Astrocyte (in vitro differentiated cells and primary cell): ENCODE measurements around the gene VOPP1. TPM values are rescaled to one million over a fixed set of nuclear protein-coding genes. Genes with fewer than 3 reads are reported as not detected.

ENCODE experiments used
- DNase-seq: peaks from one replicate; pipeline ENCODE4 v3.0.0-alpha.2; 2010; ENCODE audit warnings: low read depth
- FAIRE-seq: peaks from 2 replicates; lab custom pipeline; 2011; peaks lifted over from hg19 to GRCh38; lab: Jason Lieb, UNC
- H2AFZ ChIP-seq: 2 replicates; pipeline ENCODE4 v1.6.0; 2012; ENCODE audit warnings: low read depth, low read length, inconsistent platforms
- H3K27ac ChIP-seq: 2 replicates; pipeline ENCODE4 v1.5.1; 2011; ENCODE audit warnings: low read depth, low read length, inconsistent platforms
- H3K27me3 ChIP-seq: 2 replicates; pipeline ENCODE4 v1.6.0; 2011; ENCODE audit warnings: low read length, inconsistent platforms; ENCODE audit not compliant: insufficient read depth
- H3K36me3 ChIP-seq: 2 replicates; pipeline ENCODE4 v1.5.1; 2011; ENCODE audit warnings: low read length, inconsistent platforms; ENCODE audit not compliant: insufficient read depth
- H3K4me1 ChIP-seq: 2 replicates; pipeline ENCODE4 v1.5.1; 2011; ENCODE audit warnings: low read length, inconsistent platforms; ENCODE audit not compliant: insufficient read depth
- H3K4me2 ChIP-seq: 2 replicates; pipeline ENCODE4 v1.6.0; 2012; ENCODE audit warnings: low read length, inconsistent platforms
- H3K4me3 ChIP-seq: 2 replicates; pipeline ENCODE4 v1.5.1; 2011; ENCODE audit warnings: low read depth, mild to moderate bottlenecking, low read length, inconsistent platforms; ENCODE audit not compliant: insufficient read depth
- H3K79me2 ChIP-seq: 2 replicates; pipeline ENCODE4 v1.6.0; 2012; ENCODE audit warnings: mild to moderate bottlenecking, low read length, inconsistent platforms; ENCODE audit not compliant: insufficient read depth
- H3K9ac ChIP-seq: 2 replicates; pipeline ENCODE4 v1.6.0; 2012; ENCODE audit warnings: mild to moderate bottlenecking, low read length, inconsistent platforms
- H3K9me3 ChIP-seq: 2 replicates; pipeline ENCODE4 v1.5.1; 2012; ENCODE audit warnings: low read depth, mild to moderate bottlenecking, low read length, inconsistent platforms; ENCODE audit not compliant: insufficient read depth
- H4K20me1 ChIP-seq: 2 replicates; pipeline ENCODE4 v1.6.0; 2012; ENCODE audit warnings: low read length, inconsistent platforms; ENCODE audit not compliant: insufficient read depth
- H3K27ac Mint-ChIP-seq: one replicate; pipeline ENCODE4 v1.8.0; 2021; ENCODE audit warnings: mild to moderate bottlenecking, mixed read lengths; ENCODE audit not compliant: unreplicated experiment
- H3K27me3 Mint-ChIP-seq: one replicate; pipeline ENCODE4 v1.8.0; 2021; ENCODE audit warnings: low read depth, mixed read lengths; ENCODE audit not compliant: unreplicated experiment
- H3K36me3 Mint-ChIP-seq: one replicate; pipeline ENCODE4 v1.8.0; 2021; ENCODE audit warnings: low read depth, mixed read lengths; ENCODE audit not compliant: unreplicated experiment
- H3K4me1 Mint-ChIP-seq: one replicate; pipeline ENCODE4 v1.8.0; 2021; ENCODE audit warnings: low read depth, mixed read lengths; ENCODE audit not compliant: unreplicated experiment
- H3K4me3 Mint-ChIP-seq: one replicate; pipeline ENCODE4 v1.8.0; 2021; ENCODE audit warnings: mild to moderate bottlenecking, moderate library complexity, mixed read lengths; ENCODE audit not compliant: unreplicated experiment
- H3K9me3 Mint-ChIP-seq: one replicate; pipeline ENCODE4 v1.8.0; 2021; ENCODE audit warnings: mild to moderate bottlenecking, mixed read lengths; ENCODE audit not compliant: unreplicated experiment
- EZH2 ChIP-seq: IDR thresholded peaks from 2 replicates; pipeline ENCODE4 v1.6.1; 2012; ENCODE audit warnings: mild to moderate bottlenecking, low read length, inconsistent platforms; ENCODE audit not compliant: insufficient read depth
- total RNA-seq: library from RNA; stranded (reverse); gene quantifications from 2 replicates; pipeline ENCODE4 v1.2.1, GENCODE V29; 2021
- TF ChIP-seq, protein P1 (sequence below): IDR thresholded peaks from 2 replicates; pipeline ENCODE4 v1.5.1; 2011; ENCODE audit warnings: low read depth, mild to moderate bottlenecking, inconsistent platforms, low read length, moderate library complexity; ENCODE audit not compliant: insufficient read depth

VOPP1 gene
- total RNA-seq, 1 donor from 2014 or later = 133 TPM

DNA sequence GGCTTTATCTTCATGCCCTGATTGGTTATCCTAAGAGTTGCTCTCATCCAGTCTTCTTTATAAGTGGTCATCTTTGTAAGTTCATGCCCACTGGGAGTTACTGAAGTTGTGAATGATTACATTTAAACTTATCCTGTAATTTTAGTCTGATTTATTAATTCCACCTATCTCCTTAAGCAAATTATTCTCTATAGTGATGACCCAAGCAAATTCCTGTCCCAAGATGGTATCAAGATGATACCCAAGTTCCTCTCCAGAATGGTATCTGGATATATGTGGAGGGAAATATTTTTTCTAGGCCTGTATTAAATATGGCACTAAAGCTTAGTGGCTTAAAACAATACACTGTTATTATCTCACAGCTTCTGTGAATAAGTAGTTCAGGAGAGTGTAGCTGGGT is 22.6 kb upstream of the VOPP1 start:
- Mint-ChIP-seq H3K9me3 (no peaks in the 10 kb centered on the region), H3K4me1 (peaks cover 2% of the 10 kb centered on the region), H3K4me3 (no peak overlapping the region), H3K27ac (no peak overlapping the region), H3K36me3 (no peaks in the 10 kb centered on the region), H3K27me3 (peaks cover 24% of the 10 kb centered on the region)
- no peak overlapping the region for H3K4me3 ChIP-seq
- no peak for DNase-seq
- H3K9me3 ChIP-seq = no peaks in the 10 kb centered on the region
- H3K9ac ChIP-seq = no peak overlapping the region
- no peaks in the 10 kb centered on the region for H3K79me2 ChIP-seq
- H4K20me1 ChIP-seq = no peaks in the 10 kb centered on the region
- no peak overlapping the region for H3K27ac ChIP-seq
- FAIRE-seq = no peak
- no peak overlapping the region for H2AFZ ChIP-seq
- H3K36me3 ChIP-seq = no peaks in the 10 kb centered on the region
- H3K4me2 ChIP-seq = no peak overlapping the region
- H3K27me3 ChIP-seq = peaks cover 3% of the 10 kb centered on the region
- peaks cover 5% of the 10 kb centered on the region for H3K4me1 ChIP-seq
- TF ChIP-seq EZH2 = no peak
- TF ChIP-seq, protein P1, sequence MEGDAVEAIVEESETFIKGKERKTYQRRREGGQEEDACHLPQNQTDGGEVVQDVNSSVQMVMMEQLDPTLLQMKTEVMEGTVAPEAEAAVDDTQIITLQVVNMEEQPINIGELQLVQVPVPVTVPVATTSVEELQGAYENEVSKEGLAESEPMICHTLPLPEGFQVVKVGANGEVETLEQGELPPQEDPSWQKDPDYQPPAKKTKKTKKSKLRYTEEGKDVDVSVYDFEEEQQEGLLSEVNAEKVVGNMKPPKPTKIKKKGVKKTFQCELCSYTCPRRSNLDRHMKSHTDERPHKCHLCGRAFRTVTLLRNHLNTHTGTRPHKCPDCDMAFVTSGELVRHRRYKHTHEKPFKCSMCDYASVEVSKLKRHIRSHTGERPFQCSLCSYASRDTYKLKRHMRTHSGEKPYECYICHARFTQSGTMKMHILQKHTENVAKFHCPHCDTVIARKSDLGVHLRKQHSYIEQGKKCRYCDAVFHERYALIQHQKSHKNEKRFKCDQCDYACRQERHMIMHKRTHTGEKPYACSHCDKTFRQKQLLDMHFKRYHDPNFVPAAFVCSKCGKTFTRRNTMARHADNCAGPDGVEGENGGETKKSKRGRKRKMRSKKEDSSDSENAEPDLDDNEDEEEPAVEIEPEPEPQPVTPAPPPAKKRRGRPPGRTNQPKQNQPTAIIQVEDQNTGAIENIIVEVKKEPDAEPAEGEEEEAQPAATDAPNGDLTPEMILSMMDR = no peak

GRCh38 chr7:55594414-55594813 is 22.1 kb upstream of the VOPP1 start:
- no peaks in the 10 kb centered on the region for H3K36me3 Mint-ChIP-seq
- no peak overlapping the region for H2AFZ ChIP-seq
- no peak overlapping the region for H3K4me2 ChIP-seq
- peaks cover 3% of the 10 kb centered on the region for H3K27me3 ChIP-seq
- H3K27me3 Mint-ChIP-seq = peaks cover 27% of the 10 kb centered on the region
- no peak for FAIRE-seq
- H3K79me2 ChIP-seq = no peaks in the 10 kb centered on the region
- no peaks in the 10 kb centered on the region for H3K9me3 Mint-ChIP-seq
- no peaks in the 10 kb centered on the region for H3K9me3 ChIP-seq
- no peaks in the 10 kb centered on the region for H3K36me3 ChIP-seq
- TF ChIP-seq, protein P1 = no peak
- TF ChIP-seq EZH2 = no peak
- no peak overlapping the region for H3K9ac ChIP-seq
- no peak overlapping the region for H3K4me3 ChIP-seq
- peaks cover 2% of the 10 kb centered on the region for H3K4me1 Mint-ChIP-seq
- DNase-seq = no peak
- H3K27ac Mint-ChIP-seq = no peak overlapping the region
- H3K4me3 Mint-ChIP-seq = no peak overlapping the region
- H3K4me1 ChIP-seq = peaks cover 5% of the 10 kb centered on the region
- H3K27ac ChIP-seq = no peak overlapping the region
- H4K20me1 ChIP-seq = no peaks in the 10 kb centered on the region

DNA sequence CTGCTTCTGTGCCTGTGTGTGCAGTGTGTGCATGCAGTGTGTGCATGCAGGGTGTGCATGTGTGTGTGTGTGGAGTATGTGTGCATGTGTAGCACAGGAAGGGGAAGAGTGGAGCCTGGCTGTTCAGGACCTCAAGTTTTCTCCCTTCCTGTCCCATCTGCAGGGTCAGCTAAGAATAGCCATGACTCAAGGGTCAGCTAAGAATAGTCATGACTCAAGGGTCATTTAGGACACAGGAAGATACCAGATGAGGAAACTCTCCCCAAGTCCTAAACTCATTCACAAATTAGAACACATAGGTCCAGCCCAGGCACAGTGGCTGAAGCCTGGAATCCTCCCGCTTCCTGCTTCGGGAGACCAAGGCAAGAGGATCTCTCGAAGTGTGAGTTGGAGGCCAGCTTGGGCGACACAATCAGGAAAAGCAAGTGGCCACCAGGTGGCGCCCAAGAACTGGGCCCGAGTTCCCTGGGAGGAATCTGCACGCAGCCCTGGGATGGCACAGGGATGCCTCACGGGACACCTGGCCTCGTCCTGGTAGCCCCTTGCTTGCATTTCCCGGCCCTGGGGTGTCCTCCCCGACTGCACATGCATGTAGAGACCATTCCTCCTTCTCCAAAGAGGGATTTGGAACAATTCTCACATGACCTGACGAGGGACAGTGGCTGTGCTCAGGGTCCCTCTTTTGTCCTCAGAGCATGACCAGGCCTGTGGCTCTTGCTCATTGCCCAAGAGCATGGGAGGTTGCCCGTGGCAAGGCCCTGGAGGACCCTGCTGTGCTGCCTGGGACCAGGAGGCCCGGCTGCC is 21.4 kb upstream of the VOPP1 start:
- peak overlapping the region; percentile 38 for H3K4me2 ChIP-seq

More for the DNA sequence above, 21.4 kb upstream of the VOPP1 start:
- no peak overlapping the region for H3K4me3 Mint-ChIP-seq
- Histone ChIP-seq H3K27me3 (peaks cover 3% of the 10 kb centered on the region), H3K4me1 (peaks cover 5% of the 10 kb centered on the region), H3K9me3 (no peaks in the 10 kb centered on the region), H4K20me1 (no peaks in the 10 kb centered on the region), H3K4me3 (no peak overlapping the region), H3K9ac (no peak overlapping the region), H2AFZ (no peak overlapping the region), H3K36me3 (no peaks in the 10 kb centered on the region), H3K27ac (no peak overlapping the region), H3K79me2 (no peaks in the 10 kb centered on the region)
- no peak for FAIRE-seq
- no peaks in the 10 kb centered on the region for H3K36me3 Mint-ChIP-seq
- peaks cover 31% of the 10 kb centered on the region for H3K27me3 Mint-ChIP-seq
- H3K9me3 Mint-ChIP-seq = no peaks in the 10 kb centered on the region
- no peak for DNase-seq
- no peak for TF ChIP-seq EZH2
- TF ChIP-seq, protein P1 = peak; percentile 58
- no peak overlapping the region for H3K27ac Mint-ChIP-seq
- peaks cover 2% of the 10 kb centered on the region for H3K4me1 Mint-ChIP-seq
